Mesodermal cell (in vitro differentiated cells): ENCODE data around the gene HOXB6.

Experiments used
- H3K27ac ChIP-seq: 2 replicates; pipeline ENCODE4 v1.7.0; 2013; ENCODE audit warnings: mild to moderate bottlenecking, low read depth, low read length, moderate library complexity; ENCODE audit not compliant: severe bottlenecking
- H3K36me3 ChIP-seq: 2 replicates; pipeline ENCODE4 v1.7.1; 2013; ENCODE audit warnings: mild to moderate bottlenecking, low read length, moderate library complexity; ENCODE audit not compliant: control insufficient read depth, insufficient read depth
- H3K4me1 ChIP-seq: one replicate; pipeline ENCODE4 v1.7.1; 2013; ENCODE audit warnings: mild to moderate bottlenecking, low read length; ENCODE audit not compliant: insufficient read depth, control insufficient read depth, poor library complexity, severe bottlenecking
- H3K4me3 ChIP-seq: 2 replicates; pipeline ENCODE4 v1.7.0; 2013; ENCODE audit warnings: low read length, control low read depth, mild to moderate bottlenecking; ENCODE audit not compliant: insufficient read depth, poor library complexity, severe bottlenecking; ENCODE audit errors: extremely low read depth
- H3K9me3 ChIP-seq: 2 replicates; pipeline ENCODE4 v1.7.1; 2013; ENCODE audit warnings: mild to moderate bottlenecking, low read length, moderate library complexity; ENCODE audit not compliant: control insufficient read depth
- WGBS, 2 experiments: methylation state at CpG; one replicate each; pipeline ENCODE4 v1.1.5; 2013; ENCODE audit warnings: missing lambda C conversion rate in 2 of 2; ENCODE audit not compliant: insufficient coverage in 2 of 2; 5-methylcytosine and 5-hydroxymethylcytosine counted together

Gene HOXB6

DNA sequence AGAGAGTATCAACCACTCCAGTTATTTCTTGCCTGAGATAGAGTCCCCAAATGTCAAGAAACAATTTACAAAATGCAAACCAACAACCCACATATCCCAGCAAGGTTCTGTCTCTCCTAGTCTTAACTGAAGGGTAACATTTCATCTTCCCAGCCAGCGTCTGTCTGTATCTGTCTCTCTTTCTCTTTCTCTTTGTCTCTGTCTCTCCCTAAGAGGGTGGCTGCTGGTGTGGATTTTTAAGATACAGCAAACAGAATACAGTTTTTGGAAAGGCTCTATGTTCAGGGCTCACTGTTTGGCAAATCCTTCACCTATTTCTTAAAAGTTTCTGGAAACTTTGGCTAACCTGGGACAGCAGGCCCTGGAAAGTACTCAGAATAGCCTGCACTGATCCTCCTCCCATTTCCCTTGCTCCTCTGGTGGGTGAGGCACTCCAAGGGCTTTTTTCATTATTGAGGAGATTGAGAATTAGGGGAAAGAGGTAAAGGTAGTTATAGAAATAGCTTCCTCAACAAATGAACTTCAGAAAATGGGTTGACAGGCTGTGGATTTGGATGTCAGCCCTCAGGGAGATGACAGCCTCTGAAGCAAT lies 32.9 kb downstream of the HOXB6 start:
- Histone ChIP-seq H3K4me3 (no peak overlapping the region), H3K4me1 (peaks cover 35% of the 10 kb centered on the region), H3K9me3 (no peaks in the 10 kb centered on the region), H3K36me3 (no peaks in the 10 kb centered on the region), H3K27ac (peak overlapping the region; percentile 90)
- WGBS, 2 experiments, result 33% methylated on average over 1 of the region's 1 CpG; no CpG with 5 or more reads in 1 of the 2 experiments

GRCh38 chr17:48571024-48571818 lies 33.6 kb downstream of the HOXB6 start:
- 6% methylated on average over 23 to 24 of the region's 26 CpGs for WGBS, 2 experiments
- Histone ChIP-seq H3K27ac (peak overlapping the region; percentile 90), H3K9me3 (no peaks in the 10 kb centered on the region), H3K36me3 (no peaks in the 10 kb centered on the region), H3K4me1 (peaks cover 33% of the 10 kb centered on the region), H3K4me3 (peak overlapping the region; percentile 15)

DNA sequence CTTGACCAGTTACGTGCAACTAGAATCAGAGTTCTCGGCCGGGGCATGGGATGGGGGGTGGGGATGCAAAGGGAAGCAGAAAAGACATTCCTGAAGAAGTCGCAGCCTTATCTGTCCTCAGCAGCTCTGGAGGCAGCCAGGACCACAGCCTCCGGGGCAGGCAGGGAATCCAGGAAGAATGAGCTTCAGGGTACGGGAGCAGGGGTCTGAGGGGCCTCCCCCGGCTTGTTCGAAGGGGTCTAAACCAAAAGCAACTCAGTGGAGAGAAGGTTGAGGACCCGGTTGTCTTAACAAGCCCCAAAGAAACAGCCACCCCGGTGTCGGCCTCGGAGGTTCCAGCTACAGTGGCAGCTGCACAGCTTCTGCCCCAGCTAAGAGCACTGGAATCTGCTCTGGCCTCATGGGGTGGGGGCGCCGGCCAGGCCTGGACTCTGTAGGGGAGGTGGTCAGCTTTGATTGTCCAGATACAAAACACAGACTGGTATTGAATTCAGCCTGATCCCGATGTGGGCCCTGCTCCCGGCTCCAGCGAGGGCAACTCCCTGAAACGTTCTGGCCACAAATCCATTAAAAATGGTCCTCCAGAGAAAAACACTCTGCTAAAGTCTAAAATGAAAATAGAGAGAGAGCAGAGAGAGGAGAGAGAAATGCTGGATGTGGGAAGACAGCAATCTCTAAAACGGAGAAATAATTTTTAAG lies 34.3 kb downstream of the HOXB6 start:
- Histone ChIP-seq H3K36me3 (no peaks in the 10 kb centered on the region), H3K4me3 (peak overlapping the region; percentile 15), H3K9me3 (no peaks in the 10 kb centered on the region), H3K4me1 (peaks cover 28% of the 10 kb centered on the region), H3K27ac (peak overlapping the region; percentile 90)
- 2 to 3% methylated on average over 11 to 15 of the region's 19 CpGs for WGBS, 2 experiments

GRCh38 chr17:48569674-48570324 lies 35.0 kb downstream of the HOXB6 start:
- 0% methylated on average over 1 to 2 of the region's 6 CpGs for WGBS, 2 experiments
- H3K4me3 ChIP-seq, result no peak overlapping the region
- peaks cover 33% of the 10 kb centered on the region for H3K4me1 ChIP-seq
- no peaks in the 10 kb centered on the region for H3K36me3 ChIP-seq
- peak overlapping the region; percentile 90 for H3K27ac ChIP-seq
- no peaks in the 10 kb centered on the region for H3K9me3 ChIP-seq

DNA sequence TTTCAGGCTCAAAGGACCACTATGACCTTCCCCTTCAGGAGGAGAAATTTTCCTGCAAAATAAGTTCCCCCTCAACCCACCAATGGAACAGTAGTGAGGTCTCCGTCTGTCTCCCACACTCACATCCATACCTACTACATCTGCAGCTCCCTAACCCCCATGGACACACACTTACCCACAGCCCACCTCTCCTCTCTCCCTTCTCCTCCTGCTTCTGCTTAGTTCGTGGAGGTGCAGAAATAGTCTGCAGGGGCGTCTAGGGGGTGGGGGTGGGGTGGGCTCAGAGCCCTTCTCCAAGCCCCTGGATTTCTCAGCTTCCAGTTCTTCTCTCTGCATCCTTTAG lies 35.6 kb downstream of the HOXB6 start:
- WGBS, 2 experiments, result 11 to 20% methylated on average over 1 of the region's 3 CpGs
- no peaks in the 10 kb centered on the region for H3K9me3 ChIP-seq
- no peaks in the 10 kb centered on the region for H3K36me3 ChIP-seq
- peaks cover 37% of the 10 kb centered on the region for H3K4me1 ChIP-seq
- no peak overlapping the region for H3K4me3 ChIP-seq
- no peak overlapping the region for H3K27ac ChIP-seq

DNA sequence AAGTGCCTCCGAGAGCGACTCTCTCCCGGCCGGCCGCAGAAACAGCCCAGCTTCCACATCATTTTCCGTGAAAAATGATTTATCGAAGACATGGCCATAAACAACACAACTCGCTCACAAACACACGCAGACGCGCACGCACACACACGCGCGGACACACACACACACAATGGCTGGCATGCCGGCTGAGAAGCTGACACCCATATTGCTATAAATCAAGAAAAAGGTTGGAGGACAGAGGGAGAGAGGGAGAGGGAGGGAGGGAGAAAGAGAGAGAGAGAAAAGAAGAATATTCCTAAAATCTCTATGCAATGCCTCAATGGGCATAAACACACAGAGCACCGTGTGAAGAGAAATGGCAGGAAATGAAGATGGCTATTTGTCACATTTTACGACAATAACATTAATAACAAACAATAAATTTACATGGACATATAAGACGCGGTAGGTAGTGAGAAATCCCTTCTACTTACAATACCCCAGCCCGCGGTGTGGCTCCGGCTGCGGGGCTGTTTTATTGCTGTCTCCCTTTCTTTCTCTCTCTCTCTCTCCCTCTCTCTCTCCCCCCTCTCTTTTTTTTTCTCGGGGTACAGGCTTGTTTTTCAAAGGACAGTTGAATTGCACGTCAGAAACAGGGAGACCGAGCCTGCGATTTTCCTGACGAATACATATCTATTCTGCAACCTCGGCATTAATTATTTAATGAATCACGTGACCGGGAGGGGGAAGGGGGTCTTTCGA lies 36.1 kb downstream of the HOXB6 start:
- no peaks in the 10 kb centered on the region for H3K9me3 ChIP-seq
- no peak overlapping the region for H3K27ac ChIP-seq
- no peaks in the 10 kb centered on the region for H3K36me3 ChIP-seq
- 0 to 5% methylated on average over 8 to 11 of the region's 33 CpGs for WGBS, 2 experiments
- H3K4me3 ChIP-seq, result no peak overlapping the region
- H3K4me1 ChIP-seq, result peaks cover 32% of the 10 kb centered on the region

- peak overlapping the region; percentile 23 for H3K27ac ChIP-seq
- peaks cover 31% of the 10 kb centered on the region for H3K4me1 ChIP-seq
- no peaks in the 10 kb centered on the region for H3K9me3 ChIP-seq
- no peaks in the 10 kb centered on the region for H3K36me3 ChIP-seq
- WGBS, 2 experiments, result 14 to 15% methylated on average over 2 of the region's 2 CpGs
- no peak overlapping the region for H3K4me3 ChIP-seq
Measured at GRCh38 chr17:48567646-48568354, 37.0 kb downstream of the HOXB6 start.

- 28 to 36% methylated on average over 6 of the region's 6 CpGs for WGBS, 2 experiments
- Histone ChIP-seq H3K4me1 (peaks cover 34% of the 10 kb centered on the region), H3K4me3 (no peak overlapping the region), H3K36me3 (no peaks in the 10 kb centered on the region), H3K9me3 (no peaks in the 10 kb centered on the region), H3K27ac (peak overlapping the region; percentile 23)
Measured at GRCh38 chr17:48567209-48567608, 37.6 kb downstream of the HOXB6 start.

- WGBS, 2 experiments, result no CpG with 5 or more reads among the region's 2 CpGs
- H3K4me3 ChIP-seq, result no peak overlapping the region
- H3K4me1 ChIP-seq, result peaks cover 33% of the 10 kb centered on the region
- H3K36me3 ChIP-seq, result no peaks in the 10 kb centered on the region
- H3K27ac ChIP-seq, result no peak overlapping the region
- no peaks in the 10 kb centered on the region for H3K9me3 ChIP-seq
Measured at GRCh38 chr17:48566717-48567116, 38.1 kb downstream of the HOXB6 start.
